CD14-positive monocyte (primary cell): ENCODE measurements around the gene PDE1A. TPM values are rescaled to one million over a fixed set of nuclear protein-coding genes. Genes with fewer than 3 reads are reported as not detected.

Source experiments
- DNase-seq, 3 donors: peaks; one replicate each; pipeline ENCODE4 v3.0.0-alpha.2; 2011 to 2022
- H2AFZ ChIP-seq: 2 replicates; pipeline ENCODE4 v1.6.0; 2012; ENCODE audit warnings: mild to moderate bottlenecking, low read depth, low read length, inconsistent platforms; ENCODE audit not compliant: insufficient read depth, poor library complexity, severe bottlenecking
- H3K27ac ChIP-seq, 2 donors: 1 replicate in 1 of 2; 2 replicates in 1 of 2; pipeline ENCODE4 v1.5.1; 2012 to 2013; ENCODE audit warnings: low read length in 2 of 2, control low read depth in 1 of 2, inconsistent platforms in 1 of 2, low read depth in 1 of 2, mild to moderate bottlenecking in 1 of 2
- H3K27me3 ChIP-seq, 2 donors: one replicate each; pipeline versions ENCODE4 v1.6.0 to v1.6.1; 2011 to 2013; ENCODE audit warnings: low read length in 2 of 2; ENCODE audit not compliant: control insufficient read depth in 2 of 2, insufficient read depth in 2 of 2
- H3K36me3 ChIP-seq, 2 donors: replicated peaks in 1 of 2; 1 replicate in 1 of 2; 2 replicates in 1 of 2; pipeline versions ENCODE4 v1.5.1 to v1.6.1; 2012 to 2013; ENCODE audit warnings: low read length in 2 of 2, control low read depth in 1 of 2, inconsistent platforms in 1 of 2, mild to moderate bottlenecking in 1 of 2; ENCODE audit not compliant: insufficient read depth in 2 of 2, control insufficient read depth in 1 of 2
- H3K4me1 ChIP-seq, 2 donors: 1 replicate in 1 of 2; 2 replicates in 1 of 2; pipeline versions ENCODE4 v1.5.1 to v1.6.1; 2012 to 2013; ENCODE audit warnings: low read length in 2 of 2, control low read depth in 1 of 2, inconsistent platforms in 1 of 2, mild to moderate bottlenecking in 1 of 2, moderate library complexity in 1 of 2; ENCODE audit not compliant: insufficient read depth in 2 of 2, control insufficient read depth in 1 of 2
- H3K4me2 ChIP-seq: replicated peaks from 2 replicates; pipeline ENCODE3; 2012; ENCODE audit warnings: low read length, moderate library complexity, mild to moderate bottlenecking; ENCODE audit not compliant: poor library complexity, severe bottlenecking; ENCODE audit errors: extremely low read depth
- H3K4me3 ChIP-seq, 3 experiments: fragments of 200-600 bp in 1 of 3; sonication (generic) in 1 of 3; replicated peaks in 1 of 3; 1 replicate in 2 of 3; 2 replicates in 1 of 3; pipeline ENCODE4 v1.5.1; 2011 to 2013; ENCODE audit warnings: low read length in 3 of 3, mild to moderate bottlenecking in 3 of 3, control low read depth in 2 of 3, low read depth in 2 of 3, inconsistent platforms in 1 of 3, moderate library complexity in 1 of 3
- H3K79me2 ChIP-seq: 2 replicates; pipeline ENCODE4 v1.6.0; 2012; ENCODE audit warnings: mild to moderate bottlenecking, control low read depth, inconsistent platforms, low read length, moderate library complexity; ENCODE audit not compliant: insufficient read depth
- H3K9ac ChIP-seq: 2 replicates; pipeline ENCODE4 v1.6.0; 2017; ENCODE audit warnings: low read length, mild to moderate bottlenecking; ENCODE audit not compliant: insufficient read depth, poor library complexity, severe bottlenecking
- H3K9me3 ChIP-seq, 2 donors: replicated peaks in 1 of 2; 1 replicate in 1 of 2; 2 replicates in 1 of 2; pipeline versions ENCODE4 v1.5.1 to v1.6.1; 2012 to 2013; ENCODE audit warnings: low read length in 2 of 2, control low read depth in 1 of 2; ENCODE audit not compliant: control insufficient read depth in 1 of 2, insufficient read depth in 1 of 2
- H4K20me1 ChIP-seq: 2 replicates; pipeline ENCODE4 v1.6.0; 2012; ENCODE audit warnings: mild to moderate bottlenecking, low read length, control low read depth, moderate library complexity; ENCODE audit not compliant: insufficient read depth
- H3K27ac Mint-ChIP-seq, 7 donors: one replicate each; pipeline ENCODE4 v1.8.0; 2020; ENCODE audit warnings: mild to moderate bottlenecking in 7 of 7, mixed read lengths in 7 of 7, moderate library complexity in 6 of 7, inconsistent platforms in 2 of 7
- H3K27me3 Mint-ChIP-seq, 3 donors: one replicate each; pipeline ENCODE4 v1.8.0; 2021 to 2022; ENCODE audit warnings: low read depth in 3 of 3, mild to moderate bottlenecking in 3 of 3, mixed read lengths in 3 of 3, moderate library complexity in 3 of 3, inconsistent platforms in 1 of 3
- H3K36me3 Mint-ChIP-seq, 2 donors: one replicate each; pipeline ENCODE4 v1.8.0; 2020; ENCODE audit warnings: mixed read lengths in 2 of 2, inconsistent platforms in 1 of 2, mild to moderate bottlenecking in 1 of 2
- H3K4me1 Mint-ChIP-seq: one replicate; pipeline ENCODE4 v1.8.0; 2020; ENCODE audit warnings: mild to moderate bottlenecking, mixed read lengths
- H3K4me3 Mint-ChIP-seq, 2 donors: one replicate each; pipeline ENCODE4 v1.8.0; 2020; ENCODE audit warnings: mild to moderate bottlenecking in 2 of 2, mixed read lengths in 2 of 2, moderate library complexity in 1 of 2
- H3K9me3 Mint-ChIP-seq, 7 donors: one replicate each; pipeline ENCODE4 v1.8.0; 2020 to 2022; ENCODE audit warnings: mixed read lengths in 7 of 7, mild to moderate bottlenecking in 6 of 7, moderate library complexity in 6 of 7, inconsistent platforms in 2 of 7
- CTCF ChIP-seq: fragments of 200-600 bp; IDR thresholded peaks from one replicate; pipeline ENCODE4 v1.8.0; 2022; ENCODE audit warnings: antibody characterized with exemption, mild to moderate bottlenecking
- WGBS: methylation state at CpG from one replicate; pipeline ENCODE4 v1.1.5; 2013; ENCODE audit warnings: missing lambda C conversion rate; ENCODE audit not compliant: insufficient coverage; 5-methylcytosine and 5-hydroxymethylcytosine counted together
- intact Hi-C, 2 donors: fragments of 100-400 bp; cut with micrococcal nuclease; formaldehyde crosslinking; loops; one replicate each; pipeline versions ENCODE4 v1.15.0 to v1.15.1; 2023
- polyA plus RNA-seq, 3 donors: library from polyadenylated mRNA; depleted of rRNA in 1 of 3; unstranded in 2 of 3; stranded (reverse) in 1 of 3; fragments of 300-500 nt in 2 of 3; fragments of >200 nt in 1 of 3; fragmentation: Illumina TruSeq in 2 of 3; gene quantifications; 1 replicate in 2 of 3; 2 replicates in 1 of 3; pipeline ENCODE4 v1.2.3, GENCODE V29; 2012 to 2021

PDE1A gene
- polyA plus RNA-seq, 3 donors = not detected

- no peaks in the 10 kb centered on the region for H3K36me3 ChIP-seq
- 28% methylated on average over 4 of the region's 8 CpGs for WGBS
- H3K4me1 ChIP-seq = no peaks in the 10 kb centered on the region
- Mint-ChIP-seq H3K4me1 (no peaks in the 10 kb centered on the region), H3K27me3 (no peaks in the 10 kb centered on the region), H3K27ac (peak overlapping the region in 1 of 7 donors; percentile 68), H3K4me3 (no peak overlapping the region), H3K9me3 (peaks cover 0 to 2% (median 0%) of the 10 kb centered on the region in 7 donors), H3K36me3 (no peaks in the 10 kb centered on the region)
- no peak overlapping the region for H3K27ac ChIP-seq
- H3K9ac ChIP-seq = no peak overlapping the region
- intact Hi-C loops = no loop called here
- H4K20me1 ChIP-seq = no peaks in the 10 kb centered on the region
- H3K4me2 ChIP-seq = no peak overlapping the region
- H2AFZ ChIP-seq = no peak overlapping the region
- no peaks in the 10 kb centered on the region for H3K79me2 ChIP-seq
- TF ChIP-seq CTCF = no peak
- H3K9me3 ChIP-seq = no peaks in the 10 kb centered on the region
- no peak overlapping the region for H3K4me3 ChIP-seq
- DNase-seq = no peak
- H3K27me3 ChIP-seq = no peaks in the 10 kb centered on the region
Measured at GRCh38 chr2:182426082-182426917, 536 bp downstream of the PDE1A start.

GRCh38 chr2:182422864-182423263, 4.0 kb downstream of the PDE1A start:
- intact Hi-C loops = no loop called here
- no peak for TF ChIP-seq CTCF
- no peaks in the 10 kb centered on the region for H3K27me3 Mint-ChIP-seq
- H3K9ac ChIP-seq = no peak overlapping the region
- H3K36me3 ChIP-seq = no peaks in the 10 kb centered on the region
- H3K79me2 ChIP-seq = no peaks in the 10 kb centered on the region
- no peak overlapping the region for H2AFZ ChIP-seq
- H3K36me3 Mint-ChIP-seq = no peaks in the 10 kb centered on the region
- H3K27ac Mint-ChIP-seq = no peak overlapping the region
- DNase-seq = no peak
- no peaks in the 10 kb centered on the region for H3K4me1 Mint-ChIP-seq
- no peaks in the 10 kb centered on the region for H3K9me3 ChIP-seq
- peaks cover 0 to 2% (median 0%) of the 10 kb centered on the region in 7 donors for H3K9me3 Mint-ChIP-seq
- H3K4me2 ChIP-seq = no peak overlapping the region
- no peaks in the 10 kb centered on the region for H4K20me1 ChIP-seq
- no peak overlapping the region for H3K4me3 ChIP-seq
- H3K4me1 ChIP-seq = no peaks in the 10 kb centered on the region
- no peak overlapping the region for H3K27ac ChIP-seq
- 86% methylated on average over 2 of the region's 3 CpGs for WGBS
- no peak overlapping the region for H3K4me3 Mint-ChIP-seq
- no peaks in the 10 kb centered on the region for H3K27me3 ChIP-seq
